Activated T-cell treated with anti-CD3 and anti-CD28 coated beads, Interleukin-2, amount 50 U/mL, for 72 hours (primary cell): ENCODE results near the gene PARP14. TPM values are rescaled to one million over a fixed set of nuclear protein-coding genes. Genes with fewer than 3 reads are reported as not detected.
"Not testable (repeated sequence)": the region's sequence is repeated elsewhere in the genome, so short reads cannot be mapped to it uniquely, and the experiment has no call there.

Experiments
- ATAC-seq, 2 donors: fragments of 150-1000 bp; cut with Tn5 transposase; replicated peaks in 1 of 2; 2 replicates each; pipeline ENCODE4 v1.10.0; 2021; ENCODE audit warnings: moderate library complexity in 2 of 2, mild to moderate bottlenecking in 1 of 2
- DNase-seq, 2 donors: peaks; one replicate each; pipeline ENCODE4 v3.0.0; 2021 to 2022; ENCODE audit warnings: mixed read lengths in 1 of 2
- H3K27ac Mint-ChIP-seq: one replicate; pipeline ENCODE4 v1.8.0; 2022; ENCODE audit warnings: mild to moderate bottlenecking, moderate library complexity, mixed read lengths
- H3K27me3 Mint-ChIP-seq: one replicate; pipeline ENCODE4 v1.8.0; 2022; ENCODE audit warnings: low read depth, mixed read lengths
- H3K36me3 Mint-ChIP-seq, 2 donors: one replicate each; pipeline ENCODE4 v1.8.0; 2022; ENCODE audit warnings: mixed read lengths in 2 of 2, mild to moderate bottlenecking in 1 of 2; ENCODE audit not compliant: insufficient read depth in 2 of 2
- H3K4me1 Mint-ChIP-seq: one replicate; pipeline ENCODE4 v1.8.0; 2022; ENCODE audit warnings: low read depth, mixed read lengths
- H3K4me3 Mint-ChIP-seq, 2 donors: one replicate each; pipeline ENCODE4 v1.8.0; 2022; ENCODE audit warnings: mild to moderate bottlenecking in 2 of 2, mixed read lengths in 2 of 2, moderate library complexity in 2 of 2
- H3K9me3 Mint-ChIP-seq, 2 donors: one replicate each; pipeline ENCODE4 v1.8.0; 2022; ENCODE audit warnings: mixed read lengths in 2 of 2
- total RNA-seq, 2 donors: library from RNA; stranded (reverse); gene quantifications; one replicate each; pipeline ENCODE4 v1.2.3, GENCODE V29; 2022

PARP14 gene
- total RNA-seq, 2 donors from 2014 or later, result 56.5 to 80.1 TPM

DNA sequence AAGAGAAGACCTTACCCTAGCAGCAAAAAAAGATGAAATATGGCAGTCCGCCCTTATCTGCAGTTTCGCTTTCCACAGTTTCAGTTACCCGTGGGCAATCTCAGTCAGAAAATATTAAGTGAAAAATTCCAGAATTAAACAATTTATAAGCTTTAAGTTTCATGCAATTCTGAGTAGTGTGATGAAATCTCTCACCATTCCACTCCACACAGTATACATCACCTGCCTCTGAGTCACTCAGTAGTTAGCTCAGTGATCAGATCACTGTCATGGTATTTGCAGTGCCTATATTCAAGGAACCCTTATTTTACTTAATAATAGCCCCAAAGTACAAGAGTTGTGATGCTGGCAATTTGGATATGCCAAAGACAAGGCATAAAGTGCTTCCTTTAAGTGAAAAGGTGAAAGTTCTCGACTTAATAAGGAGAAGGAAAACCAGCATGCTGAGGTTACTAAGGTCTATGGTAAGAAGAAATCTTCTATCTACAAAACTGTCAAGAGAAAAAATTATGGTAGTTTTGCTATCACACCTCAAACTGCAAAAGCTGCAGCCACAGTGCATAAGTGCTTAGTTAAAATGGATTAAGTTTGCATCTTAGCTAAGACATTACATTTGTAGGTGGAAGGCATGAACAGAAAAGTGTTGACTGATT lies 64.9 kb downstream of the PARP14 start:
- Mint-ChIP-seq H3K27ac (no peak overlapping the region), H3K9me3 (peaks cover 0 to 2% of the 10 kb centered on the region in 2 donors)
- ATAC-seq, result peak; percentile 33 to 44

DNA sequence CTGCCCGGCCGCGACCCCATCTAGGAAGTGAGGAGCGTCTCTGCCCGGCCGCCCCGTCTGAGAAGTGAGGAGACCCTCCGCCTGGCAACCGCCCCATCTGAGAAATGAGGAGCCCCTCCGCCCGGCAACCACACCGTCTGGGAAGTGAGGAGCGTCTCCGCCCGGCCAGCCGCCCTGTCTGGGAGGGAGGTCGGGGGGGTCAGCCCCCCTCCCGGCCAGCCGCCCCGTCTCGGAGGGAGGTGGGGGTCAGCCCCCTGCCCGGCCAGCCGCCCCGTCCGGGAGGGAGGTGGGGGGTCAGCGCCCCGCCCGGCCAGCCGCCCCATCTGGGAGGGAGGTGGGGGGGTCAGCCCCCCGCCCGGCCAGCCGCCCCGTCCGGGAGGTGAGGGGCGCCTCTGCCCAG lies 66.7 kb downstream of the PARP14 start:
- not testable (repeated sequence) for H3K4me3 Mint-ChIP-seq, DNase-seq, H3K4me1 Mint-ChIP-seq, H3K9me3 Mint-ChIP-seq, H3K27me3 Mint-ChIP-seq, ATAC-seq, H3K27ac Mint-ChIP-seq
- peaks cover 3 to 16% of the 10 kb centered on the region in 2 donors for H3K36me3 Mint-ChIP-seq

More for the DNA sequence above, 64.9 kb downstream of the PARP14 start:
- Mint-ChIP-seq H3K4me1 (no peaks in the 10 kb centered on the region), H3K27me3 (no peaks in the 10 kb centered on the region), H3K4me3 (no peak overlapping the region), H3K36me3 (peaks cover 5 to 16% of the 10 kb centered on the region in 2 donors)
- no peak for DNase-seq

GRCh38 chr3:122748347-122748746 lies 67.7 kb downstream of the PARP14 start:
- no peak overlapping the region for H3K27ac Mint-ChIP-seq
- peaks cover 0 to 2% of the 10 kb centered on the region in 2 donors for H3K9me3 Mint-ChIP-seq
- DNase-seq (no peak), ATAC-seq (no peak)
- H3K27me3 Mint-ChIP-seq, result no peaks in the 10 kb centered on the region
- H3K4me1 Mint-ChIP-seq, result no peaks in the 10 kb centered on the region
- H3K4me3 Mint-ChIP-seq, result no peak overlapping the region
- H3K36me3 Mint-ChIP-seq, result peaks cover 6 to 12% of the 10 kb centered on the region in 2 donors

DNA sequence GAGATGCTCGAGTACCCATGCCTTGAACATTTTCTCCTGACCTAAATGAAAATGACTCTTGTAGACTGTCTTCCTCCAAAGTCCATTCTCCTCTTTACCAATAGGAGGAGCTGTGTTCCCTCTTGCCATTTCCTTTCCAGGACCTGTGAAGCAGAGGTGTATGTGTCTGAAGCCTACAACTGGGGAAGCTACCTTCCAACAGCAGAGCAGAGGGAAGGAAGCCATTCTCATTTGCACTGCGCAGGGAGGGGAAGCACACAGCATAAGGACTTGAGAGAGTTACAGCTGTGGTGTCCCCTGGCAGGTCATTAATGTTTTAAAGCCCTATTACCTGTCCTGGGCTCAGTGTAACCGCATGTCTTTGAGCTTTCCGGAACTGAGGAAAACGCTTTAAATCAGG lies 74.3 kb downstream of the PARP14 start:
- Mint-ChIP-seq H3K4me1 (no peaks in the 10 kb centered on the region), H3K36me3 (peaks cover 0 to 4% of the 10 kb centered on the region in 2 donors), H3K4me3 (no peak overlapping the region), H3K9me3 (no peaks in the 10 kb centered on the region), H3K27me3 (no peaks in the 10 kb centered on the region), H3K27ac (no peak overlapping the region)
- ATAC-seq (peak; percentile 66 to 68), DNase-seq (peak; percentile 4 to 20)

DNA sequence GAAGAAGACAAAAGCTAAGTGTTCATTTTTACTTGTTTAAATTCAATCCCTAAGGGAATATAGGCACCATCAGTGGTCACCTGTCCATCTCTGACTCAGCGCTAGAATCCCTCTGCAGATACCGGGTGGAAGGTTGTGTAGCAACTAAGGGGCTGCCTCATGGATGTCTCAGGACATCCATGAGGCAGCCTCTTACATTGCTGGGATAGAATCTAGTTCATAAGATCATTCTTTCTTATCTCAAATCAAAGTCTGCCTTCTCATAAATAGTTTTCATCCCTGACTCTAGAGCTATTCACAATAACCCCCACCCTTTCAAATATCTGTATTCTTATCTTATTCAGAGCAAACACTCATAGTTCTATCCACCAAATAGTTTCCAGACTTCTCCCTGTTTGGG lies 74.9 kb downstream of the PARP14 start:
- ATAC-seq, result no peak
- Mint-ChIP-seq H3K36me3 (peaks cover 0 to 4% of the 10 kb centered on the region in 2 donors), H3K4me3 (no peak overlapping the region), H3K27me3 (no peaks in the 10 kb centered on the region), H3K4me1 (no peaks in the 10 kb centered on the region), H3K27ac (no peak overlapping the region), H3K9me3 (no peaks in the 10 kb centered on the region)
- no peak for DNase-seq

GRCh38 chr3:122758877-122759560 lies 78.4 kb downstream of the PARP14 start:
- Mint-ChIP-seq H3K27me3 (no peaks in the 10 kb centered on the region), H3K9me3 (no peaks in the 10 kb centered on the region), H3K36me3 (no peaks in the 10 kb centered on the region), H3K4me3 (no peak overlapping the region), H3K4me1 (no peaks in the 10 kb centered on the region), H3K27ac (no peak overlapping the region)
- ATAC-seq (no peak), DNase-seq (no peak)

DNA sequence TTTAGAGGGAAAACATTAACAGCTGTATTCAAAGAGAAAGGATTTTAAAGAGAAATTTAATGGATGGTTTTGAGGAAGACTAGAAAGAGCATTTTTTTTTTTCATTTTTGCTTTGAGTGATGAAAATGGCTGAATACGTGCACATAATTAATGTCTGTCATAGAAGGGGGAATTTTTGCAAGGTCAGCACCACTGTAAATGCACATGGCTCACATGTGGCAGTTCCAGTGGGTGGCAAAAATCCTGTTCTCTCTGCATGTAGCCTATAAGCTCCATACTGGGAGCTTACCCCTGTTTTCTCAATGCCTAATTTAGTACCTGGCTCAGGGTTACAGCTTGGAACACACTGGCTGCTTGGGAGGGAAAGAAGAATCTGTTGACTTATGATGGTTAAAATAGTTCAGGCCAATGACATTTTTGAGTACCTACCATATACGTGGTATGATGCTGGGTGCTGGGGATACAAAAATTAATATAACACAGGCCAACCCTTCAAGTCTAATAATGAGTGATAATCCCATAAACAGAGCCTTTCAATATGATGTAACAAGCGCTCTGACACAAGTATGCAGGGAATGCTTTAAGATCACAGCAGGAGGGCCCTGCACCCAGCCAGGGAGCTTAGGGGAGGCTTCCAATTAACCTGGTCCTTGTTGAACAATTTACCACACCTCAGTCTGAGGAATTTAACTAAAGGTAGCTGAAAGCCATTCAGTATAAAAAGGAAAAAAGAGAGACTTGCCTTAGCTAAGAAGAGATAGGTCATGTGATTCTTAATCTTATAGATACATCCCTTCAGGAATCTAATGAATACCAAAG lies 80.0 kb downstream of the PARP14 start:
- no peak for ATAC-seq
- H3K27me3 Mint-ChIP-seq, result no peaks in the 10 kb centered on the region
- H3K9me3 Mint-ChIP-seq, result no peaks in the 10 kb centered on the region
- no peak overlapping the region for H3K4me3 Mint-ChIP-seq
- no peak for DNase-seq
- no peaks in the 10 kb centered on the region for H3K4me1 Mint-ChIP-seq
- no peak overlapping the region for H3K27ac Mint-ChIP-seq
- peaks cover 0 to 3% of the 10 kb centered on the region in 2 donors for H3K36me3 Mint-ChIP-seq

DNA sequence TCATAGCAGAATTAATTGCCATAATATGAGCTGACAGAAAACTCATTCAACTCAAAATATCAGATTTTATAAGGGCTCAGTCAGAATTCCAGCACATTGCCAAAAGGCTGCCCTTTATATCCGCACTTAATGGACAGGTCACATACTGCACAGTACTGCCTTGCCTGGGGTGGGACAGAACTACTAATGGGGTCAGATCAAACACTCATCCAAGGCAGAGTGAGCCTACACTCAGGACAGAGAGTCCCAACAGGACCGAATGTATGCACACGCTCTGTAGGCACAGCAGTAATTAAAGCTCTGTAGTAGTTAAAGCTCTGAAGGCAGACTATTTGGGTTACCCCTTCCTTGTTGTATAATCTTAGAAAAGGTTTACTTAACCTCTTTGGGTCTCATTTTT lies 85.8 kb downstream of the PARP14 start:
- H3K27me3 Mint-ChIP-seq, result no peaks in the 10 kb centered on the region
- H3K9me3 Mint-ChIP-seq, result no peaks in the 10 kb centered on the region
- no peak overlapping the region for H3K27ac Mint-ChIP-seq
- no peak overlapping the region for H3K4me3 Mint-ChIP-seq
- H3K4me1 Mint-ChIP-seq, result no peaks in the 10 kb centered on the region
- DNase-seq (no peak), ATAC-seq (no peak)
- peaks cover 0 to 3% of the 10 kb centered on the region in 2 donors for H3K36me3 Mint-ChIP-seq

DNA sequence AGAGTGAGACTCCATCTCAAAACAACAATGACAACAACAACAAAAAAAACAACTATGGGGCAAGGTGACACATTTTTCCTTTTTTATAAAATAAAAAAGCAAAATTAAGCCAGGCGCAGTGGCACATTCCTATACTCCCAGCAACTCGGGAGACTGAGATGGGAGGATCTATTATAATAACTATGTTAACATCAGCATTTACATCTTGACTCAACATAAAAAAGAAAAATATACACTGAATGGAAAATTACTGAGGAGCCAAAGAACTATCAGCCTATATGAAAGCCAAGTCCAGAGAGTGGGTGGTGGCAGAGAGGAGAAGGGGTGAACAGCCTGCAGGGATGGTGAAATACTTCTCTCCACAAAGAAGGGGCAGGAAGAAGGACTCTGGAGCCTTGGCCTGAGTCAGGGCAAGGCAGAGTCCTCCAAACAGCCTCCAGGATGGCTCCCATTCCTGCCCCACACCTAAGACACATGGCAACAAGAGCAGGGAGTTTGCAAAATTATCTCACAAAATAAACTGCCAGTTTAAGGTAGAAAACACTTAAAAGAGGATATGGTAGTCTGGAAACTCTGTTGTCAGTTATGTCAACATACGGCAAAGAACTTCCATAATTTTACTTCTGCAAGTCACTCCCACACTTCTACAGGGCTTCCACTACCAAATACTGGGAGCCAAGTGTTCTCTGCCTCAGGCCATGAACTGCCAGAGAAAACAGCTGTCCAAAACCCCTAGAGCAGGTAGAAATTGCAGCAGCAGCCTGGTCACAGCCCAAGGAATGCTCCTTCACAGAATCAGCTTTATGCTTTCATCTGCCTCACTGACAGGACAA lies 87.1 kb downstream of the PARP14 start:
- H3K27ac Mint-ChIP-seq, result peak overlapping the region; percentile 65
- no peaks in the 10 kb centered on the region for H3K9me3 Mint-ChIP-seq
- H3K4me1 Mint-ChIP-seq, result no peaks in the 10 kb centered on the region
- ATAC-seq (no peak), DNase-seq (no peak)
- no peak overlapping the region for H3K4me3 Mint-ChIP-seq
- H3K27me3 Mint-ChIP-seq, result no peaks in the 10 kb centered on the region
- H3K36me3 Mint-ChIP-seq, result peaks cover 0 to 3% of the 10 kb centered on the region in 2 donors

GRCh38 chr3:122770521-122771202 lies 90.0 kb downstream of the PARP14 start:
- Mint-ChIP-seq H3K27ac (no peak overlapping the region), H3K9me3 (no peaks in the 10 kb centered on the region), H3K27me3 (no peaks in the 10 kb centered on the region), H3K4me3 (no peak overlapping the region), H3K36me3 (no peaks in the 10 kb centered on the region), H3K4me1 (no peaks in the 10 kb centered on the region)
- no peak for ATAC-seq
- no peak for DNase-seq

- no peaks in the 10 kb centered on the region for H3K9me3 Mint-ChIP-seq
- ATAC-seq, result no peak
- no peaks in the 10 kb centered on the region for H3K27me3 Mint-ChIP-seq
- H3K36me3 Mint-ChIP-seq, result no peaks in the 10 kb centered on the region
- no peak overlapping the region for H3K27ac Mint-ChIP-seq
- H3K4me3 Mint-ChIP-seq, result no peak overlapping the region
- no peaks in the 10 kb centered on the region for H3K4me1 Mint-ChIP-seq
- no peak for DNase-seq
These were observed 92.2 kb downstream of the PARP14 start for GRCh38 chr3:122772827-122773226.

GRCh38 chr3:122773944-122774509 lies 93.4 kb downstream of the PARP14 start:
- no peak overlapping the region for H3K4me3 Mint-ChIP-seq
- H3K36me3 Mint-ChIP-seq, result no peaks in the 10 kb centered on the region
- no peak for DNase-seq
- peak overlapping the region; percentile 35 for H3K27ac Mint-ChIP-seq
- H3K27me3 Mint-ChIP-seq, result no peaks in the 10 kb centered on the region
- ATAC-seq, result no peak
- H3K4me1 Mint-ChIP-seq, result no peaks in the 10 kb centered on the region
- no peaks in the 10 kb centered on the region for H3K9me3 Mint-ChIP-seq
